Measurements from ENCODE around the gene SCAMP3.

SCAMP3 gene

DNA sequence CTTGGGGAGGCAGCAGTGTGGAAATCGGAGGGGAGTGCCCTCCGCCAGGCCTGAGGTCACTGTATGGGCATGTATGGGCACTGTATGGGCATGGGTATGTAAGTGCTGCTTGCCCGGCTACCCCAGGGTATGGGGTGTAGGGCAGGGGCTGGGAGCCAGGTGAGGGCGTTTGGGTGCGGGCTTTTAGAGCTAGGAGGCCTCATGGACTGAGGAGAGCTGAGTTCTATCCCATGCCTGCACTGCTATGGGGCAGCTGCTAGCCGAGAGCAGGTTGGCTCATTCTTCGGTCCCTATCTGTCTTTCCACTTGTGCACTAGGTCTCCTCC is 33.7 kb upstream of the SCAMP3 start:
- no peak for DNase-seq
- H3K9me3 ChIP-seq (ENCODE audit: control insufficient read depth, low read length) = no peaks in the 10 kb centered on the region
- no peak overlapping the region for H3K23ac ChIP-seq (ENCODE audit: low read length in 2 of 2)
- no peak overlapping the region for H3K27ac ChIP-seq (ENCODE audit: low read length, poor library complexity, severe bottlenecking)
- no peak overlapping the region for H2BK12ac ChIP-seq (ENCODE audit: low read length in 2 of 2)
- H3K14ac ChIP-seq (ENCODE audit: low read length in 2 of 2) = peak overlapping the region in 1 of 2 experiments; percentile 26
- H3K79me1 ChIP-seq (replicated peaks; ENCODE audit: low read length, poor library complexity, severe bottlenecking) = no peaks in the 10 kb centered on the region
- H2AFZ ChIP-seq (ENCODE audit: low read depth, low read length) = no peak overlapping the region
- H4K91ac ChIP-seq (ENCODE audit: low read length) = no peak overlapping the region
- peaks cover 54 to 62% of the 10 kb centered on the region in 2 experiments for H3K27me3 ChIP-seq (ENCODE audit: control insufficient read depth in 1 of 2, insufficient read depth in 1 of 2, low read length in 2 of 2)
- no peaks in the 10 kb centered on the region for H3K36me3 ChIP-seq (ENCODE audit: control insufficient read depth in 1 of 2, insufficient read depth in 2 of 2, low read depth in 1 of 2, low read length in 2 of 2)
- no peak overlapping the region for H2BK15ac ChIP-seq (ENCODE audit: low read depth, poor library complexity, severe bottlenecking)
- no peak overlapping the region for H2BK5ac ChIP-seq (ENCODE audit: low read depth, low read length, poor library complexity, severe bottlenecking)
- no peak overlapping the region for H4K8ac ChIP-seq (ENCODE audit: low read length)
- peaks cover 10% of the 10 kb centered on the region for H3K4me1 ChIP-seq (ENCODE audit: control insufficient read depth, insufficient read depth, low read depth, low read length)
- no peak overlapping the region for H3K18ac ChIP-seq (ENCODE audit: low read depth in 1 of 2, low read length in 2 of 2)
- H3K4me2 ChIP-seq (ENCODE audit: low read length, poor library complexity, severe bottlenecking) = no peak overlapping the region
- H3K4ac ChIP-seq (ENCODE audit: low read depth in 1 of 2, low read length in 2 of 2) = no peak overlapping the region
- H3K9ac ChIP-seq (ENCODE audit: low read length) = no peak overlapping the region
- H2AK5ac ChIP-seq (ENCODE audit: low read length, severe bottlenecking) = no peak overlapping the region
- H2BK120ac ChIP-seq (ENCODE audit: low read depth, low read length) = no peak overlapping the region
- 73% methylated on average over 7 of the region's 7 CpGs for WGBS
- H3K4me3 ChIP-seq (ENCODE audit: insufficient read depth in 1 of 2, low read depth in 1 of 2, low read length in 2 of 2) = no peak overlapping the region

DNA sequence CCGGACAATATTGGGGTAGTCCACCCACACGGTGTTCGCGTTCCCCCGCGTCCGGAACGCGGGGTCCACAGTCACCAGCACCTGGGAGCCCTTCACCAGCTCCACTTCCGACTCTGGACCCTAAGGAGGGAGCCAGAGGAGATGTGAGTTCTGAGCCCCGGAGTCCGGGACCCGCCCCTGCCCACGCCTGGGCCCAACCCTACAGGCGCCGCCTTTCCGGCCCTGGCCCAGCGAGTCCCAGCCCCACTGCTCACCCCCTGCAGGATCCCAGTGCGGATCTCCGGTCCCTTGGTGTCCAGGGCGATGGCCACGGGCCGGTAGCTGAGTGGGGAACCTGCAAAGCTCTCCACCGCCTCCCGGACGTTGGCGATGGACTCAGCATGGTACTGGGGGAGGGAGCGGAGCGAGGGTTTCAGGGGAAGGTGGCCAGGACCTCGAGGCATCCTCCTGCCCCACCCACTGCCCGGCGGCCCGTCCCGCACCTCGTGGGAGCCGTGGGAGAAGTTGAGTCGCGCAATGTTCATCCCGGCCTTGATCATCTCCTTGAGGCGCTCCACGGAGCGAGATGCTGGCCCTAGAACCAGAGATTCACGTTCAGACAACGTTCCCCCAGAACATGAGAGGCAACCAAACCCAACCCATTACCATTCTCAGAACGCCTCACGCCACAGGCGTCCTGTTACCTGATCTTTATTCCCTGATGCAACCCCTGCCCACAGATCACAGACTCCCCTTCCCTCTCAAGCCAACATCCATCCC is 33.2 kb upstream of the SCAMP3 start:
- peaks cover 10% of the 10 kb centered on the region for H3K4me1 ChIP-seq (ENCODE audit: control insufficient read depth, insufficient read depth, low read depth, low read length)
- H2AK5ac ChIP-seq (ENCODE audit: low read length, severe bottlenecking) = no peak overlapping the region
- no peak for DNase-seq
- no peak overlapping the region for H2BK5ac ChIP-seq (ENCODE audit: low read depth, low read length, poor library complexity, severe bottlenecking)
- no peak overlapping the region for H4K91ac ChIP-seq (ENCODE audit: low read length)
- H3K9ac ChIP-seq (ENCODE audit: low read length) = no peak overlapping the region
- no peak overlapping the region for H2BK15ac ChIP-seq (ENCODE audit: low read depth, poor library complexity, severe bottlenecking)
- H3K4ac ChIP-seq (ENCODE audit: low read depth in 1 of 2, low read length in 2 of 2) = no peak overlapping the region
- no peak overlapping the region for H3K27ac ChIP-seq (ENCODE audit: low read length, poor library complexity, severe bottlenecking)
- H3K23ac ChIP-seq (ENCODE audit: low read length in 2 of 2) = peak overlapping the region in 1 of 2 experiments; percentile 74
- H3K4me2 ChIP-seq (ENCODE audit: low read length, poor library complexity, severe bottlenecking) = peak overlapping the region; percentile 41
- no peaks in the 10 kb centered on the region for H3K9me3 ChIP-seq (ENCODE audit: control insufficient read depth, low read length)
- 10% methylated on average over 44 of the region's 47 CpGs for WGBS
- H3K27me3 ChIP-seq (ENCODE audit: control insufficient read depth in 1 of 2, insufficient read depth in 1 of 2, low read length in 2 of 2) = peaks cover 54 to 62% of the 10 kb centered on the region in 2 experiments
- H2BK120ac ChIP-seq (ENCODE audit: low read depth, low read length) = no peak overlapping the region
- peak overlapping the region in 1 of 2 experiments; percentile 11 for H3K4me3 ChIP-seq (ENCODE audit: insufficient read depth in 1 of 2, low read depth in 1 of 2, low read length in 2 of 2)
- no peaks in the 10 kb centered on the region for H3K36me3 ChIP-seq (ENCODE audit: control insufficient read depth in 1 of 2, insufficient read depth in 2 of 2, low read depth in 1 of 2, low read length in 2 of 2)
- peak overlapping the region; percentile 18 for H2AFZ ChIP-seq (ENCODE audit: low read depth, low read length)
- H3K14ac ChIP-seq (ENCODE audit: low read length in 2 of 2) = peak overlapping the region in 1 of 2 experiments; percentile 26
- H4K8ac ChIP-seq (ENCODE audit: low read length) = peak overlapping the region; percentile 8
- H3K18ac ChIP-seq (ENCODE audit: low read depth in 1 of 2, low read length in 2 of 2) = no peak overlapping the region
- no peaks in the 10 kb centered on the region for H3K79me1 ChIP-seq (replicated peaks; ENCODE audit: low read length, poor library complexity, severe bottlenecking)
- no peak overlapping the region for H2BK12ac ChIP-seq (ENCODE audit: low read length in 2 of 2)

DNA sequence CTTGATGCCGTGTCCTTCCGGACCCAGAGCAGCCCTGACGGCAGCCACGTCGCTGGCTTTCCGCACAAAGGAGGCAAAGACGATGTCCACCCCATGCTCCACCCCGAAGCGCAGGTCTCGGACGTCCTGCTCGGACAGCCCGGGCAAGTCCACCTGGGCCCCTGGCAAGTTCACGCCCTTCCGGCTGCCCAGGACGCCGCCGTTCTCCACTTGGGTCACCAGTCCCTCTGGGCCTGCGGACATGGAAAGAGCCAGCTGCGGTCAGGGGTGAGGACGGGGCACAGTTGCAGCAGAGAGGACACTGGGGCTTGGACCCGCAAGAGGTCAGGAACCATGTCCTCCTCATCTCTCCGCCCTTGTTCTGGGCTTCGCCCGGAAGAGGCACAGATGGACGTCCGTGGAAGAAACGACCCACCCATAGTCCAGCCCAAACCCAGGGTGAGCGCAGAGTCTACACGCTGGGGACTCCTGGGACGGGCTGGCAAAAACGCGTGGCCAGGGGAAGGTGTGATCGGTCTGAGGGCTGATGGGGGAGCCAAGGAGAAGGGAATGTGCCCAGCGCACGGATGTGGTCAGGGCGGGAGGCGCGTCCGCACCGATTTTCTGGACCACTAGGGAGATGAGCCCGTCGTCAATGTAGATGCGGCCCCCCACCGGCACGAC is 32.5 kb upstream of the SCAMP3 start:
- Histone ChIP-seq H2AK5ac (ENCODE audit: low read length, severe bottlenecking) (no peak overlapping the region), H3K4me2 (ENCODE audit: low read length, poor library complexity, severe bottlenecking) (no peak overlapping the region), H3K27me3 (ENCODE audit: control insufficient read depth in 1 of 2, insufficient read depth in 1 of 2, low read length in 2 of 2) (peaks cover 54 to 62% of the 10 kb centered on the region in 2 experiments), H3K27ac (ENCODE audit: low read length, poor library complexity, severe bottlenecking) (no peak overlapping the region), H4K91ac (ENCODE audit: low read length) (no peak overlapping the region), H3K14ac (ENCODE audit: low read length in 2 of 2) (no peak overlapping the region), H2BK5ac (ENCODE audit: low read depth, low read length, poor library complexity, severe bottlenecking) (no peak overlapping the region), H3K79me1 (replicated peaks; ENCODE audit: low read length, poor library complexity, severe bottlenecking) (no peaks in the 10 kb centered on the region), H3K9ac (ENCODE audit: low read length) (no peak overlapping the region), H3K4me3 (ENCODE audit: insufficient read depth in 1 of 2, low read depth in 1 of 2, low read length in 2 of 2) (peak overlapping the region in 1 of 2 experiments; percentile 11), H2BK120ac (ENCODE audit: low read depth, low read length) (no peak overlapping the region), H3K4me1 (ENCODE audit: control insufficient read depth, insufficient read depth, low read depth, low read length) (peaks cover 9% of the 10 kb centered on the region), H3K4ac (ENCODE audit: low read depth in 1 of 2, low read length in 2 of 2) (no peak overlapping the region), H3K23ac (ENCODE audit: low read length in 2 of 2) (no peak overlapping the region), H2BK12ac (ENCODE audit: low read length in 2 of 2) (no peak overlapping the region), H3K36me3 (ENCODE audit: control insufficient read depth in 1 of 2, insufficient read depth in 2 of 2, low read depth in 1 of 2, low read length in 2 of 2) (no peaks in the 10 kb centered on the region), H3K9me3 (ENCODE audit: control insufficient read depth, low read length) (no peaks in the 10 kb centered on the region), H3K18ac (ENCODE audit: low read depth in 1 of 2, low read length in 2 of 2) (no peak overlapping the region), H4K8ac (ENCODE audit: low read length) (no peak overlapping the region), H2AFZ (ENCODE audit: low read depth, low read length) (no peak overlapping the region), H2BK15ac (ENCODE audit: low read depth, poor library complexity, severe bottlenecking) (no peak overlapping the region)
- DNase-seq = no peak
- WGBS = 22% methylated on average over 46 of the region's 46 CpGs

DNA sequence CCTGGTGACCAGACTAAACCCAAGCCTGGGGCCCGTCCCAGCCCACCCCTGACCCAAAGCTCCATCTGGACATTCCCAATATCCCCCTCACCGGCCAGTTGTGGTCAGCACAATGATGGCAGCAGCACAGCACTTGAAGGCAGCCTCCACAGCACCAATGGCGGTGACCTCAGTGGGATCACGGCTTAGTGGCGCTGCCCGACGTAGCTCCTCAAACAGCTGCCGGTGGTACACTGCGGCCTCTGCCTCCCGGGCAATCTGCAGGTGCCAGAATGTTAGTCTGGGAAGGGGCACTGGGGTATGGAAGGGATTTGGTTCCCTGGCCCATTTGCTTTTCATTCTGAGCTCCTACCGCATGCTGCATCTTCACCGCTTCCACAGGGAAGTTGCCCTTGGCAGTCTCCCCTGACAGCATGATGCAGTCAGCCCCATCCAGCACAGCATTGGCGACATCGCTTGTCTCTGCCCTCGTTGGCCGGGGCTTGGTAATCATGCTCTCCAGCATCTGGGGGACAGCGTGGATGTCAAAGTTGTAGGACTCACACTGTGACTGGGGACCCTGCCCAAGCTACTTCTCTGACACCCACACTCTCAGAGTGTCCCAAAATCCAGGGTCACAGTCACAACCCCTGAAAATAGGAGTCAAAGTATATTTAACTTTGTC is 31.1 kb upstream of the SCAMP3 start:
- no peak overlapping the region for H2AFZ ChIP-seq (ENCODE audit: low read depth, low read length)
- H4K8ac ChIP-seq (ENCODE audit: low read length) = no peak overlapping the region
- H4K91ac ChIP-seq (ENCODE audit: low read length) = no peak overlapping the region
- H2AK5ac ChIP-seq (ENCODE audit: low read length, severe bottlenecking) = no peak overlapping the region
- no peak overlapping the region for H2BK15ac ChIP-seq (ENCODE audit: low read depth, poor library complexity, severe bottlenecking)
- H3K4me2 ChIP-seq (ENCODE audit: low read length, poor library complexity, severe bottlenecking) = no peak overlapping the region
- peaks cover 0 to 2% of the 10 kb centered on the region in 2 experiments for H3K36me3 ChIP-seq (ENCODE audit: control insufficient read depth in 1 of 2, insufficient read depth in 2 of 2, low read depth in 1 of 2, low read length in 2 of 2)
- H2BK5ac ChIP-seq (ENCODE audit: low read depth, low read length, poor library complexity, severe bottlenecking) = no peak overlapping the region
- 88% methylated on average over 17 of the region's 17 CpGs for WGBS
- no peak overlapping the region for H2BK120ac ChIP-seq (ENCODE audit: low read depth, low read length)
- no peak overlapping the region for H3K9ac ChIP-seq (ENCODE audit: low read length)
- no peak for DNase-seq
- no peak overlapping the region for H3K14ac ChIP-seq (ENCODE audit: low read length in 2 of 2)
- H3K4ac ChIP-seq (ENCODE audit: low read depth in 1 of 2, low read length in 2 of 2) = no peak overlapping the region
- H2BK12ac ChIP-seq (ENCODE audit: low read length in 2 of 2) = no peak overlapping the region
- peaks cover 9% of the 10 kb centered on the region for H3K4me1 ChIP-seq (ENCODE audit: control insufficient read depth, insufficient read depth, low read depth, low read length)
- no peak overlapping the region for H3K4me3 ChIP-seq (ENCODE audit: insufficient read depth in 1 of 2, low read depth in 1 of 2, low read length in 2 of 2)
- H3K9me3 ChIP-seq (ENCODE audit: control insufficient read depth, low read length) = no peaks in the 10 kb centered on the region
- no peak overlapping the region for H3K27ac ChIP-seq (ENCODE audit: low read length, poor library complexity, severe bottlenecking)
- peaks cover 54 to 65% of the 10 kb centered on the region in 2 experiments for H3K27me3 ChIP-seq (ENCODE audit: control insufficient read depth in 1 of 2, insufficient read depth in 1 of 2, low read length in 2 of 2)
- no peaks in the 10 kb centered on the region for H3K79me1 ChIP-seq (replicated peaks; ENCODE audit: low read length, poor library complexity, severe bottlenecking)
- no peak overlapping the region for H3K18ac ChIP-seq (ENCODE audit: low read depth in 1 of 2, low read length in 2 of 2)
- H3K23ac ChIP-seq (ENCODE audit: low read length in 2 of 2) = no peak overlapping the region

Measured in mesenchymal stem cell (in vitro differentiated cells and primary cell).